Thymus (tissue), 11 donors: ENCODE data around the gene LAMTOR2. TPM values are rescaled to one million over a fixed set of nuclear protein-coding genes. Genes with fewer than 3 reads are reported as not detected.
A peak's percentile ranks its signal among the peaks of the same experiment; 100 is the strongest.

Source experiments
- DNase-seq, 9 donors: peaks; one replicate each; pipeline ENCODE4 v3.0.0-alpha.2; 2013; ENCODE audit warnings: low spot score in 9 of 9, low read depth in 6 of 9, missing footprints in 1 of 9
- H3K27ac ChIP-seq, 2 donors: one replicate each; pipeline ENCODE4 v1.5.1; 2013; ENCODE audit warnings: control low read depth in 1 of 2, low read depth in 1 of 2, low read length in 1 of 2, mild to moderate bottlenecking in 1 of 2, moderate library complexity in 1 of 2
- H3K27me3 ChIP-seq, 2 donors: one replicate each; pipeline ENCODE4 v1.5.1; 2013; ENCODE audit warnings: low read length in 1 of 2; ENCODE audit not compliant: control insufficient read depth in 2 of 2, insufficient read depth in 1 of 2
- H3K36me3 ChIP-seq, 2 donors: one replicate each; pipeline ENCODE4 v1.5.1; 2013; ENCODE audit warnings: low read length in 1 of 2, mild to moderate bottlenecking in 1 of 2, moderate library complexity in 1 of 2; ENCODE audit not compliant: control insufficient read depth in 2 of 2, insufficient read depth in 2 of 2
- H3K4me1 ChIP-seq, 2 donors: one replicate each; pipeline ENCODE4 v1.5.1; 2013; ENCODE audit warnings: low read length in 2 of 2; ENCODE audit not compliant: control insufficient read depth in 2 of 2, insufficient read depth in 2 of 2
- H3K4me3 ChIP-seq, 2 donors: one replicate each; pipeline ENCODE4 v1.5.1; 2013; ENCODE audit warnings: low read length in 2 of 2, control low read depth in 1 of 2, mild to moderate bottlenecking in 1 of 2
- H3K9me3 ChIP-seq, 2 donors: one replicate each; pipeline ENCODE4 v1.5.1; 2013; ENCODE audit warnings: low read length in 1 of 2, mild to moderate bottlenecking in 1 of 2; ENCODE audit not compliant: control insufficient read depth in 2 of 2, insufficient read depth in 1 of 2
- WGBS: extraction: QIAGEN DNeasy Blood & Tissue Kit; methylation state at CpG from one replicate; pipeline ENCODE4 v1.1.7; 2013; 5-methylcytosine and 5-hydroxymethylcytosine counted together
- polyA plus RNA-seq: library from polyadenylated mRNA; stranded (reverse); fragments of 200-250 nt; gene quantifications from one replicate; pipeline ENCODE4 v1.2.3, GENCODE V29; 2013
- total RNA-seq: library from RNA; stranded (reverse); fragments of 120-200 nt; gene quantifications from one replicate; pipeline ENCODE4 v1.2.4, GENCODE V29; 2013
- donor health status: healthy.

The LAMTOR2 gene
- total and polyA plus RNA-seq, 2 donors: 75.9 to 82.2 TPM

DNA sequence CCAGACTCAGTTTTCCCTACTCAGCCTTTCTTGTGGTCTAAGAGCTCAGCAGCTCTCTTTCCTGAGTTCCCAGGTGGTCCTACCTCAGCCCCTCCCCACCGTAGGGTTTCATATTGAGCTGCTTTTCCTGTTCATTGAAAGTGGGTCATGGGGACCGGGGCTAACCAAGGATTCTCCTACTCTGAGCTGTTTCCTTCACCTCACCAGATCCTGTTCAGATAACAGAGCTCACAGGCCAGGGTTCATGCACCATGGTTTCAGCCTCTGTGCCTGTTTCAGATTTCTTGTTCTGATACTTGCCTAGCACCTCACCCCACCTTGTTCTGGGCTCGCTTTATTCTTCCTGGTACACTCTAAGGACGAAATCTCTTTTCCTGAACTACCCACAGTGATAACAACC, 9.5 kb upstream of the LAMTOR2 start:
- peaks cover 19 to 47% of the 10 kb centered on the region in 2 donors for H3K36me3 ChIP-seq

DNA sequence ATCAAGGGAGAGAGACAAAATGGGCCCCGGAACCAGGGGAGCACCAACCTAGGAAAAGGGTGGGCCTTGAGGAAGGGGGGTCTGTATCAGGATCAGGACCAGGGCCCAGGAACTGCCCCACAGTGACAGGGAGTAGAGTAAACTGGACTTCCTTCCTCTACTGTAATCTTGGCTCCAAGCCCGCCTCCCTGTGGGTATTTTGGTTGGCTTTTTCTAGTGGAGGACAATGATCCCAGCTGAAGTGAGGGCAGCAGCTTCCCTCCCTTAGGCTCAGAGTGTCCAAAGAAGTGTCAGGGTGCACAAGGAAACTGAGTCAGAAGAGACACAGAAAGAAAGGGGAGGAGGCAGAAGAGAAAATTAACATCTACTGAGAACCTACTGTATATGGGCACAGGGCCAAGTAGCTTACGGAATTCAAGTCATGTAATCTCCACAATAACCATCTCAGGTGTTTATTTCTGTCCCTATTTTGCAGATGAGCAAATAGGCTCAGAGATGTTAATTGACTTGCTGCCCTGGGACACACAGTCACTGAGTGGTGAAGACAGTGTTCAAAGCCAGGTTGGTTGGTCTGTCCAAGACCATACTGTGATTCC, 5.8 kb upstream of the LAMTOR2 start:
- no peak for DNase-seq
- no peak overlapping the region for H3K4me3 ChIP-seq
- no peak overlapping the region for H3K27ac ChIP-seq
- no peaks in the 10 kb centered on the region for H3K9me3 ChIP-seq
- 98% methylated on average over 3 of the region's 3 CpGs for WGBS
- peaks cover 8 to 34% of the 10 kb centered on the region in 2 donors for H3K36me3 ChIP-seq
- peaks cover 15 to 24% of the 10 kb centered on the region in 2 donors for H3K4me1 ChIP-seq
- H3K27me3 ChIP-seq: no peaks in the 10 kb centered on the region

More for the DNA sequence above, 9.5 kb upstream of the LAMTOR2 start:
- Histone ChIP-seq H3K9me3 (no peaks in the 10 kb centered on the region), H3K4me1 (peaks cover 10 to 17% of the 10 kb centered on the region in 2 donors), H3K4me3 (no peak overlapping the region), H3K27me3 (no peaks in the 10 kb centered on the region), H3K27ac (peak overlapping the region; percentile 54 to 66)
- DNase-seq: peak in 3 of 9 donors; percentile 31 to 68 (median 48)
- 45% methylated on average over 4 of the region's 4 CpGs for WGBS

DNA sequence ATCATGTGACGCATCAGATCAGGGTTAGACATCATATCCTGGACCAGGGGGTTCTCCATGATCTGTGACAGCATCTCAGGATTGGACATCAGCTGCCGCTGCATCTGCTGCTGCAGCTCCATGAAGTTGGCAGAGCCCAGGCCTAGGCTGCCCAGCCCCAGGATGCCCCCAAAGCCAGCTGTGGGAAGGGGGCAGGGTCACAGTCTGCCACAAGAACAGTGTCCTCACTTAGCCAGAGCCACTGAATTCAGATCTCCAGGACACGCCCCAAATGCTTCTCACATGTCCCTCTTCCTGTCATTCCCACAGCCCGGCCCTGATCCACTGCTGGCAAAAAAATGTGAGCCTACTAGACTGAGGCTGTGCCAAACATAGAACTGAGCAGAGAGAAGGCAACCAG, 4.2 kb upstream of the LAMTOR2 start:
- DNase-seq: no peak
- H3K27ac ChIP-seq: no peak overlapping the region
- no peak overlapping the region for H3K4me3 ChIP-seq
- H3K36me3 ChIP-seq: peaks cover 8 to 32% of the 10 kb centered on the region in 2 donors
- 96% methylated on average over 4 of the region's 4 CpGs for WGBS
- peaks cover 8 to 23% of the 10 kb centered on the region in 2 donors for H3K4me1 ChIP-seq
- H3K9me3 ChIP-seq: no peaks in the 10 kb centered on the region
- no peaks in the 10 kb centered on the region for H3K27me3 ChIP-seq

DNA sequence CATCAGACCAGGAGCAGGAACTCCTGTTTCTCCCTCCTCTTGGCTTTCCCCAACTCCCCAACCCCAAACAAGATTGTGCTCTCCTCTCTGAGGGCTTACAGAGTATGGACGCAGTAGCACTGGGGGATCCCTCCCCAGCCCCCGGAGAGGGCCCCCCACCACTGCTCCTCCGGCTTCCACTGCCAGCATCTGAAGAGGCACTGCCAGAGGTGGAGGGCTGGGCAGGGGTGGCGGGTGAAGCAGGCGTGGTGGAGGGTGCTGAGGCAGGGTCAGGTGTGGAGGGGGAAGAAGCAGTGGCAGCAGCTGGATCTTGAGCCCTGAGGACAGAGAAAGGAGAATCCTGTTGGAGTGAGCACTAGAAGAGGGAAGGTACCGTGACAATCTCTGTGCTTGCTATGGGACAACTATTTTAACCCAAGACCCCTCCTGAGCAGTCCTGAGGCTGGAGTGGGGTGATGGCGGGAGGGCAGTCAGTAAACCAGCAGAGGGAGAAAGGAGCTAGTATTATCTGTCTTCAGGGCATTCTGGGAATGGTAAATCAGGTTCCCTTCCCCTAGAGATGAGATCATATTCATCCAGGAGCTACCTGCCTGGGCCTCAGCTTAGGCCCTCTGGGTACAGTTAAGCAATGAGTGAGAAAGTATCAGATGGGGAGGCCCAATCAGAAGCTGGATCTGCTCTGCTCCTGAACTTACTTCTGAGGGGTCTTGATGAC, 3.4 kb upstream of the LAMTOR2 start:
- DNase-seq: no peak
- Histone ChIP-seq H3K9me3 (no peaks in the 10 kb centered on the region), H3K4me3 (no peak overlapping the region), H3K27ac (no peak overlapping the region), H3K27me3 (no peaks in the 10 kb centered on the region), H3K4me1 (peaks cover 10 to 21% of the 10 kb centered on the region in 2 donors), H3K36me3 (peaks cover 8 to 32% of the 10 kb centered on the region in 2 donors)
- WGBS: 97% methylated on average over 7 of the region's 7 CpGs

DNA sequence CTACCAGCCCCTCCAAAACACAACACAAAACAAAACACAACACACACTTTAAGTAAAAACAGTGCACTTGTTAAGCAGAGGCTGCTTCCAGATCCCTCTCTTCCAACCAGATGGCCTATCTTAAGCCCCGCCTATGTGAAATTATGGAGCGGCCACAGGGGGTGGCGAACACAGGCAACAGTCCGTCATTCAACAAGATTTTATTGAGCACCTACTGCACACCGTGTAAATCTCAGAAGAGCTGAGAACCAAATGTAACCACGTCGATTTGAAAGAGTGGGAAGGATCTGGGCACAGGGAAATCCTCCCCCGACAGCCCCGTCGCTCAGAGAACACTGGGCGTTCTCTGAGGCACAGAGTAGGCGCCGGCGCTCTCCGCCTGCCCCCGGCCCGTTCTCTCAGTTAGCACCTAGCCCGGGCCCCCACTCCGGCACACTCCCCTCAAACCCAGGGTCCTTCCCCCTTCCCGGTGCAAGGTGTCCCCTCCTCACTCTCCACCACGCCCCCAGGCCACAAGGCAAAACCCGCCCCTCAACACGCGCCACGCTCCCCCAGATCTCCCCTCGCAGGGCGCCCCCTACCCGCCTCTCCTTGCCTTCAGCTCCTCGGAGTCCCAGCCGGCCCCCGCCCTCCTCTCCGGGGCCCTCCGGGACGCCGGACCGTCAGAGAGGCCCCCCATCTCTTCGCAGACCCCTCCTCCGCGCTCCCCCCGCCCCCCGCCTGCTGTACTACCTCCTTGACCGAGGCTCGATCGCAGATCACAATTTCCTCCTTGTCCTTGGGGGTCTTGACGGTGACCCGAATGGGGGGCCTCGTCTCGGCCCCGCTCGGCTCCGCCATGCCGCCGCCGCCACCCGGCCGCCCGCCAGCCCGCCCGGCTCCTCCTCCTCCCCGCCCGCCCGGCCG, 1.5 kb upstream of the LAMTOR2 start:
- Histone ChIP-seq H3K27me3 (no peaks in the 10 kb centered on the region), H3K9me3 (no peaks in the 10 kb centered on the region), H3K4me1 (peaks cover 10 to 23% of the 10 kb centered on the region in 2 donors), H3K4me3 (peak overlapping the region; percentile 65 to 72), H3K36me3 (peaks cover 13 to 30% of the 10 kb centered on the region in 2 donors), H3K27ac (peak overlapping the region; percentile 60 to 75)
- WGBS: 2% methylated on average over 60 of the region's 63 CpGs
- peak in 8 of 9 donors; percentile 51 to 85 (median 68) for DNase-seq

DNA sequence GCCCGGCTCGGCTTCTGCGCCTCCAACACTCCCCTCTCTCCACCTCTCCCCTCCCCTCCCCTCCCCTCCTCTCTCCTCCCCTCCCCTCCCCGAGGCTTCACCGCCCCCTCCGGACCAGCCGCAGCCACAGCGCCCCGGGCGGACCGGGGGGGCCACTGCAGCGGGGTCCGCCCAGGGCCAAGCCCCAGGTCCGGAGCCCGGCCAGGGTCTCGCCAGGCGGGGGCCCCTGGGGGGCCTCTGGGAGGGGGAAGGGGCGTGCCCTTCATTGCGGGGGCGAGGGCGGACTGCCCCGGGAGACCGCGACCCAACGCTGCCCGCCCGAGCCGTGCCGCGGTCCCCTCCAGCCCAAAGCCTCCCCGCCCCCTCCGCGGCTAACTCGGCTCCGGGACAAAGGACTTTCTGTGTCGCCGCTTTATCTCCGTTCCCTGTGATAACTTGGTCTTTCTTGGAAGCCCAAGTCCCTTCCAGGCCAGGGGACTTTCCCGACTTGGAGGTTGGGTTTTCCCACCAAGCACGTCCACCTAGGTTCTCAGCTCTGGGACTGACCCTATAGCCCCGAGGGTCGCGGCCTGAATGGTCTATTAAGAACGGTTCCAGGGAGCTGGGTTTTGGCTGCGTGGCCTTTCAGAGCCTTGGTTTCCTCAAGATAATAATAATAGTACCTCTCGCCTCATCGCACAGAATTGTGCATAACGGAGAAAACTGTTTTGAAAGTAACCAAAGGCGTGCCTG, 648 bp upstream of the LAMTOR2 start, which contains the start of gene UBQLN4:
UBQLN4 (minus strand) TSS at position 31 of the 732 bp plus-strand sequence. CDS start 97 bp downstream, outside the sequence.
- peaks cover 16 to 26% of the 10 kb centered on the region in 2 donors for H3K36me3 ChIP-seq
- H3K4me1 ChIP-seq: peaks cover 10 to 23% of the 10 kb centered on the region in 2 donors

DNA sequence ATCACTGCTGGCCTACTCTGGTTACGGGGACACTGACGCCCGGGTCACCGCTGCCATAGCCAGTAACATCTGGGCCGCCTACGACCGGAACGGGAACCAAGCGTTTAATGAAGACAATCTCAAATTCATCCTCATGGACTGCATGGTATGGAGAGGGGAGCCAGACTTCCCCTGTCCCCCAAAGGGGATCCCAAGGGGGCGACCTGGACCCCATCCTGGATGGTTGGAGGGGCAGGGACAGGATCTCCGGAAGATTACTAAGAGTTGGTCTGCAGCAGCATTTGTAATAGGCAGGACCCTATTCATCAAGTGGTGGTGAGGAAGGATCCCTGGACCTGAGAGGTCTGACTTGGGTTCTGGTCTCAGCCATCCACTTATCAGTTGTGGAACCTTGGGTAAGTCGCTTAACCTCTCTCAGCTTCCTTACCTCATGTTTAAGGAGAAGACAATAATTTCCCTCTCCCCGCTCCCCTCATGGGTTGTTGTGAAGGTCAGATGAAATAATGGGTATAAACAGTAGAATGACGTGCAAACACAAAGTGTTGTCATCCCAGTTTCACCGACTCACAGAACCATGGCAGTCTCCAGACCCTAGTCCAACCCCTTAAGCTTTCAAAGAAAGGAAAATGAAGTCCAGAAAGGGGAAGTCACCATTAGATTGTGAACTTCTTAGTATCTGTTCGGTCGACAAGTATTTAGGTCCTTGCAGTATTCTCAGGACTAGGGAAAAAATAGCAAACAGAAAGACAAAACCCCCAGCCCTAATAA, 883 bp downstream of the LAMTOR2 start:
- H3K4me1 ChIP-seq: peaks cover 10 to 23% of the 10 kb centered on the region in 2 donors
- no peak for DNase-seq
- no peak overlapping the region for H3K27ac ChIP-seq
- peak overlapping the region; percentile 65 to 95 for H3K4me3 ChIP-seq
- H3K36me3 ChIP-seq: peaks cover 12 to 13% of the 10 kb centered on the region in 2 donors
- H3K9me3 ChIP-seq: no peaks in the 10 kb centered on the region
- WGBS: 25% methylated on average over 17 of the region's 17 CpGs
- no peaks in the 10 kb centered on the region for H3K27me3 ChIP-seq

More for the DNA sequence above, 648 bp upstream of the LAMTOR2 start, which contains the start of gene UBQLN4:
- Histone ChIP-seq H3K27me3 (no peaks in the 10 kb centered on the region), H3K4me3 (peak within 1 kb of the TSS; percentile 65 to 95), H3K27ac (peak within 1 kb of the TSS; percentile 87 to 92), H3K9me3 (no peaks in the 10 kb centered on the region)
- DNase-seq: peak in 7 of 9 donors; percentile 55 to 85 (median 64)
- under 1% methylated on average over 45 of the region's 49 CpGs for WGBS
